Uterus (tissue), 4 donors: ENCODE measurements around the gene PLXNA4. TPM values are rescaled to one million over a fixed set of nuclear protein-coding genes. Genes with fewer than 3 reads are reported as not detected.

Experiments used
- DNase-seq, 2 donors: peaks; one replicate each; pipeline ENCODE4 v3.0.0-alpha.2; 2019 to 2020
- H3K27ac ChIP-seq, 2 donors: fragments of 200-600 bp; sonication (generic); 1 replicate in 1 of 2; 2 replicates in 1 of 2; pipeline ENCODE4 v1.5.1; 2016 to 2018
- H3K27me3 ChIP-seq, 2 donors: fragments of 200-600 bp; sonication (generic); one replicate each; pipeline ENCODE4 v1.5.1; 2018 to 2019; ENCODE audit warnings: control low read depth in 1 of 2
- H3K36me3 ChIP-seq, 2 donors: fragments of 200-600 bp; sonication (generic); one replicate each; pipeline ENCODE4 v1.5.1; 2019; ENCODE audit warnings: control low read depth in 1 of 2
- H3K4me1 ChIP-seq, 2 donors: fragments of 200-600 bp; sonication (generic); one replicate each; pipeline ENCODE4 v1.5.1; 2018 to 2019; ENCODE audit warnings: control low read depth in 1 of 2
- H3K4me3 ChIP-seq, 2 donors: fragments of 200-600 bp; sonication (generic); 1 replicate in 1 of 2; 2 replicates in 1 of 2; pipeline ENCODE4 v1.5.1; 2018 to 2019; ENCODE audit warnings: mild to moderate bottlenecking in 1 of 2
- H3K9me3 ChIP-seq, 2 donors: fragments of 200-600 bp; sonication (generic); one replicate each; pipeline ENCODE4 v1.5.1; 2019; ENCODE audit warnings: control low read depth in 1 of 2
- CTCF ChIP-seq, 4 experiments: fragments of 200-600 bp in 2 of 4; fragments of 450-650 bp in 2 of 4; sonication (generic) in 2 of 4; IDR thresholded peaks; one replicate each; pipeline ENCODE4 v1.5.1; 2016 to 2019; ENCODE audit warnings: antibody characterized with exemption in 4 of 4, mild to moderate bottlenecking in 2 of 4, moderate library complexity in 1 of 4
- POLR2A ChIP-seq, 2 donors: fragments of 450-650 bp; IDR thresholded peaks; one replicate each; pipeline ENCODE4 v1.6.1; 2016; ENCODE audit warnings: antibody characterized with exemption in 2 of 2, mild to moderate bottlenecking in 1 of 2, moderate library complexity in 1 of 2
- intact Hi-C: fragments of 100-400 bp; cut with DNase I; formaldehyde crosslinking; loops from one replicate; pipeline ENCODE4 v1.15.1; 2023; ENCODE audit warnings: low total_unique reads
- total RNA-seq, 4 donors: library from RNA; depleted of rRNA in 3 of 4; stranded (reverse); fragments of >200 nt in 3 of 4; gene quantifications; one replicate each; pipeline versions ENCODE4 v1.1.0 to v1.2.4, GENCODE V29; 2014 to 2023
- donor health status: DM: yes; HTN: yes; CAD: no.

PLXNA4 gene
- total RNA-seq, 4 donors from 2014 or later, result 4.1 to 16.5 (median 7.7) TPM

GRCh38 chr7:132121987-132122386 is 454.3 kb downstream of the PLXNA4 start:
- DNase-seq, result no peak
- H3K36me3 ChIP-seq, result no peaks in the 10 kb centered on the region
- no peaks in the 10 kb centered on the region for H3K9me3 ChIP-seq
- intact Hi-C loops, result no loop called here
- no peak overlapping the region for H3K4me3 ChIP-seq
- no peaks in the 10 kb centered on the region for H3K4me1 ChIP-seq
- TF ChIP-seq POLR2A (IDR thresholded peaks at IDR 0.05) (no peak), CTCF (IDR thresholded peaks at IDR 0.05) (no peak)
- H3K27ac ChIP-seq, result no peak overlapping the region
- no peaks in the 10 kb centered on the region for H3K27me3 ChIP-seq

GRCh38 chr7:132118641-132119040 is 457.6 kb downstream of the PLXNA4 start:
- Histone ChIP-seq H3K9me3 (no peaks in the 10 kb centered on the region), H3K4me1 (no peaks in the 10 kb centered on the region), H3K36me3 (no peaks in the 10 kb centered on the region), H3K4me3 (no peak overlapping the region), H3K27me3 (no peaks in the 10 kb centered on the region), H3K27ac (no peak overlapping the region)
- no peak for DNase-seq
- TF ChIP-seq CTCF (IDR thresholded peaks at IDR 0.05), result no peak
- no peak for TF ChIP-seq POLR2A (IDR thresholded peaks at IDR 0.05)
- intact Hi-C loops, result no loop called here

- H3K36me3 ChIP-seq, result no peaks in the 10 kb centered on the region
- no peaks in the 10 kb centered on the region for H3K4me1 ChIP-seq
- no peak for TF ChIP-seq CTCF (IDR thresholded peaks at IDR 0.05)
- no peak for TF ChIP-seq POLR2A (IDR thresholded peaks at IDR 0.05)
- no peaks in the 10 kb centered on the region for H3K9me3 ChIP-seq
- no peak for DNase-seq
- H3K4me3 ChIP-seq, result no peak overlapping the region
- H3K27me3 ChIP-seq, result no peaks in the 10 kb centered on the region
- H3K27ac ChIP-seq, result no peak overlapping the region
- intact Hi-C loops, result no loop called here
Measured at GRCh38 chr7:132117636-132118035, 458.6 kb downstream of the PLXNA4 start.

- H3K36me3 ChIP-seq, result no peaks in the 10 kb centered on the region
- intact Hi-C loops, result no loop called here
- no peaks in the 10 kb centered on the region for H3K27me3 ChIP-seq
- H3K27ac ChIP-seq, result no peak overlapping the region
- no peak overlapping the region for H3K4me3 ChIP-seq
- no peak for TF ChIP-seq CTCF (IDR thresholded peaks at IDR 0.05)
- DNase-seq, result peak in 1 of 2 donors; percentile 41
- H3K4me1 ChIP-seq, result no peaks in the 10 kb centered on the region
- no peaks in the 10 kb centered on the region for H3K9me3 ChIP-seq
Measured at GRCh38 chr7:132117181-132117580, 459.1 kb downstream of the PLXNA4 start.

- H3K9me3 ChIP-seq, result no peaks in the 10 kb centered on the region
- H3K4me1 ChIP-seq, result no peaks in the 10 kb centered on the region
- intact Hi-C loops, result no loop called here
- H3K36me3 ChIP-seq, result no peaks in the 10 kb centered on the region
- no peak for TF ChIP-seq CTCF (IDR thresholded peaks at IDR 0.05)
- TF ChIP-seq POLR2A (IDR thresholded peaks at IDR 0.05), result no peak
- H3K4me3 ChIP-seq, result no peak overlapping the region
- H3K27ac ChIP-seq, result no peak overlapping the region
- no peak for DNase-seq
- no peaks in the 10 kb centered on the region for H3K27me3 ChIP-seq
Measured at GRCh38 chr7:132116369-132116768, 459.9 kb downstream of the PLXNA4 start.
